GM21528 (cell line): ENCODE data around the gene SNX2.
A peak's percentile ranks its signal among the peaks of the same experiment; 100 is the strongest.
"Not testable (repeated sequence)": the region's sequence is repeated elsewhere in the genome, so short reads cannot be mapped to it uniquely, and the experiment has no call there.

Source experiments
- ATAC-seq: cut with Tn5 transposase; IDR thresholded peaks from one replicate; pipeline ENCODE4 v1.9.1; 2021; ENCODE audit warnings: mild to moderate bottlenecking, moderate library complexity; ENCODE audit not compliant: unreplicated experiment, low FRiP score

Gene SNX2

GRCh38 chr5:122774861-122775549 lies at the start of gene SNX2:
TSS of gene SNX2 (plus strand) at chr5:122775080. CDS start at chr5:122775104, 24 bp downstream.
- ATAC-seq: peak; percentile 91

- no peak for ATAC-seq
Observed at GRCh38 chr5:122727112-122727541, 47.8 kb upstream of the SNX2 start.

GRCh38 chr5:122730037-122730436 lies 44.8 kb upstream of the SNX2 start:
- no peak for ATAC-seq

GRCh38 chr5:122730456-122730855 lies 44.4 kb upstream of the SNX2 start:
- ATAC-seq: no peak

GRCh38 chr5:122736086-122736845 lies 38.6 kb upstream of the SNX2 start:
- peak; percentile 82 for ATAC-seq

- no peak for ATAC-seq
Observed at GRCh38 chr5:122738088-122738487, 36.8 kb upstream of the SNX2 start.

GRCh38 chr5:122741681-122742080 lies 33.2 kb upstream of the SNX2 start:
- no peak for ATAC-seq

- no peak for ATAC-seq
Observed at GRCh38 chr5:122743261-122743660, 31.6 kb upstream of the SNX2 start.

GRCh38 chr5:122745597-122745996 lies 29.3 kb upstream of the SNX2 start:
- ATAC-seq: no peak

- ATAC-seq: no peak
Observed at GRCh38 chr5:122749886-122750285, 25.0 kb upstream of the SNX2 start.

GRCh38 chr5:122751293-122751782 lies 23.5 kb upstream of the SNX2 start:
- no peak for ATAC-seq

- no peak for ATAC-seq
Observed at GRCh38 chr5:122753500-122753899, 21.4 kb upstream of the SNX2 start.

GRCh38 chr5:122755783-122756182 lies 19.1 kb upstream of the SNX2 start:
- ATAC-seq: no peak

GRCh38 chr5:122756264-122756911 lies 18.5 kb upstream of the SNX2 start:
- peak; percentile 77 for ATAC-seq

- ATAC-seq: no peak
Observed at GRCh38 chr5:122757285-122757684, 17.6 kb upstream of the SNX2 start.

- ATAC-seq: no peak
Observed at GRCh38 chr5:122759241-122760070, 15.4 kb upstream of the SNX2 start.

- no peak for ATAC-seq
Observed at GRCh38 chr5:122760236-122760635, 14.6 kb upstream of the SNX2 start.

- ATAC-seq: no peak
Observed at GRCh38 chr5:122761115-122761514, 13.8 kb upstream of the SNX2 start.

- ATAC-seq: not testable (repeated sequence)
Observed at GRCh38 chr5:122761896-122762295, 13.0 kb upstream of the SNX2 start.

GRCh38 chr5:122766130-122766529 lies 8.8 kb upstream of the SNX2 start:
- no peak for ATAC-seq
